Kidney tubule cell (primary cell): Measurements from ENCODE around the gene TNFRSF12A.
A peak's percentile ranks its signal among the peaks of the same experiment; 100 is the strongest.

Source experiments
- DNase-seq: peaks from one replicate; pipeline ENCODE4 v3.0.0-alpha.2; 2018; ENCODE audit warnings: low spot score

Gene TNFRSF12A

GRCh38 chr16:3026609-3027488 is 6.7 kb downstream of the TNFRSF12A start:
- DNase-seq, result no peak

- no peak for DNase-seq
Measured at GRCh38 chr16:3027489-3027795, 7.3 kb downstream of the TNFRSF12A start.

- DNase-seq, result peak; percentile 89
Measured at GRCh38 chr16:3027983-3028715, 8.0 kb downstream of the TNFRSF12A start.

GRCh38 chr16:3028716-3029319 is 8.7 kb downstream of the TNFRSF12A start:
- no peak for DNase-seq

GRCh38 chr16:3029491-3030221 is 9.5 kb downstream of the TNFRSF12A start:
- DNase-seq, result no peak

- no peak for DNase-seq
Measured at GRCh38 chr16:3030222-3031212, 10.3 kb downstream of the TNFRSF12A start.

GRCh38 chr16:3032624-3033023 is 12.5 kb downstream of the TNFRSF12A start:
- DNase-seq, result no peak

- DNase-seq, result no peak
Measured at GRCh38 chr16:3035289-3035971, 15.3 kb downstream of the TNFRSF12A start.

- DNase-seq, result no peak
Measured at GRCh38 chr16:3035972-3036725, 16.0 kb downstream of the TNFRSF12A start.

GRCh38 chr16:3036726-3037315 is 16.7 kb downstream of the TNFRSF12A start, which contains the start of gene BICDL2:
Gene BICDL2, minus strand, starts transcription at chr16:3036944. Its CDS starts 1,448 bp downstream, at chr16:3035496.
- DNase-seq, result no peak

- DNase-seq, result no peak
Measured at GRCh38 chr16:3038256-3038655, 18.1 kb downstream of the TNFRSF12A start.

GRCh38 chr16:3038896-3039295 is 18.7 kb downstream of the TNFRSF12A start:
- no peak for DNase-seq

- DNase-seq, result no peak
Measured at GRCh38 chr16:3042376-3042775, 22.2 kb downstream of the TNFRSF12A start.

- DNase-seq, result no peak
Measured at GRCh38 chr16:3044708-3045107, 24.5 kb downstream of the TNFRSF12A start.

- no peak for DNase-seq
Measured at GRCh38 chr16:3045758-3046640, 25.8 kb downstream of the TNFRSF12A start, which contains the start of gene MMP25. Gene MMP25, plus strand, starts transcription at chr16:3046561. Its CDS starts 357 bp downstream, at chr16:3046918.

GRCh38 chr16:3046641-3047386 is 26.6 kb downstream of the TNFRSF12A start:
- DNase-seq, result no peak

- DNase-seq, result no peak
Measured at GRCh38 chr16:3047387-3047720, 27.2 kb downstream of the TNFRSF12A start.
